Umbilical cord (tissue), 2 donors: ENCODE results near the gene CHD3. TPM values are rescaled to one million over a fixed set of nuclear protein-coding genes. Genes with fewer than 3 reads are reported as not detected.
"Not testable (repeated sequence)": the region's sequence is repeated elsewhere in the genome, so short reads cannot be mapped to it uniquely, and the experiment has no call there.

Source experiments
- DNase-seq: peaks from one replicate; pipeline ENCODE4 v3.0.0-alpha.2; 2015; ENCODE audit warnings: low spot score
- total RNA-seq: library from RNA; depleted of rRNA; stranded (reverse); fragments of >200 nt; gene quantifications from one replicate; pipeline ENCODE4 v1.2.3, GENCODE V29; 2014; ENCODE audit warnings: low replicate concordance; ENCODE audit not compliant: insufficient read depth

Gene CHD3
- total RNA-seq, 1 donor from 2014 or later: 88.6 TPM

DNA sequence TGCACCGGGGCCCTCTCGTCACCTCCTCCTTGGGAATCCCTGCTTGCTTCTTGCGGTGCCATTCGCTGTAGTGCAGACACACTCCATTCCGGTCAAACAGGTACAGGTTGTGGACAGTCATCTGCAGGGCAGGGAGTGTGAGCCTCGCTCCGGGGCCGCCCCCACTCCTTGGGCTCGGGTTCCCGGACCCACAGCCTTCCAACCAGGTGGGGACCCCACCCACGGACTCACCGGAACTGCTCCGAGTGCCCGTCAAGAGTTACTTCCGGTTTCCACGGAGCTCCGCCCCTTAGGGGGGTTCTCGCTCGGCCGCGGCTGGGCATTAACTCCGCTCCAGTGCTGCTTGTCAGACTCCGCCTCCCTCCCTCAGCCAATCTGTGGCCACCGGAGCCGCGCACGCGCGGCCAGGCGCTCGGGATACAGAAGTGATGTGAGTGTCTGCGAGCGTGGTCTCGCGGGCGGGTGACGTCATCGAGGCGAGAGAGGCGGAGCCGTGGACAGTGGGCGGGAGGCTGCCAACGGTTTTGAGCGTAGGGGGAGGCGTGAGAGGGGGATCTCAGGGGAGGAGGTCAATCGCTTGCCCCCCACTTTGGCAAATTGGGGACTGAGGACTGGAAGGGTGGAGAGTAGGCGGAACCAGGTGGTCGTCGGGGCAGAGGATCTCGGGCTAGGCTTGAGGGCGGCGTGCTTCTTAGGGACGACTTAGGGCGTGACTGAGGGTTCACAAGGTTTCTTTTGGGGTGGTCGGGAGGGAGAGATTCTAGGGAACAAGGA, 43.3 kb downstream of the CHD3 start, which contains the start of the genes CNTROB and TRAPPC1:
TSS of gene CNTROB (plus strand) at position 498 of the 774 bp plus-strand sequence. CDS start 874 bp downstream, outside the sequence.
TSS of gene TRAPPC1 (minus strand) at position 238 of the 774 bp plus-strand sequence. CDS start at position 121, 117 bp downstream.
- peak; percentile 100 for DNase-seq

DNA sequence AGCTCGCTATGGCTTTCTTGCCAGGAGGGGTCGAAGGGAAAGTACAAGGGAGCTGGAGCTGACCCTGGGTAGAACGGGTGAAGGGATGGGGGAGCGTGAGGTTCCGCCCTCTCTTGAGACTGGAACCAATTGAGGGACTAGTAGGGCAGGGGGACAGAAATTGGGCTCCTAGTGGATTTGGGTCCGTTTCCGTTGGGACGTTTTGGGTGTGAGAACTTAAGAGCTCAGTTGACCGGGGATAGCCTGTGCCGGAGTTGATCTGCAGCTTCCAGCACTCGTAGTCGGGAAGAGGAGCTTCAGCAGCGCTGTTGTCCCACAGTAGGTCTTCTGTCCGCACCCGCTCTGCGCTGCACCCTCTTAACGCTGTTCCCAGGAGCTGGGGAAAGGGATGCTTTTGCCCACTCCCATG, 43.9 kb downstream of the CHD3 start:
- no peak for DNase-seq

DNA sequence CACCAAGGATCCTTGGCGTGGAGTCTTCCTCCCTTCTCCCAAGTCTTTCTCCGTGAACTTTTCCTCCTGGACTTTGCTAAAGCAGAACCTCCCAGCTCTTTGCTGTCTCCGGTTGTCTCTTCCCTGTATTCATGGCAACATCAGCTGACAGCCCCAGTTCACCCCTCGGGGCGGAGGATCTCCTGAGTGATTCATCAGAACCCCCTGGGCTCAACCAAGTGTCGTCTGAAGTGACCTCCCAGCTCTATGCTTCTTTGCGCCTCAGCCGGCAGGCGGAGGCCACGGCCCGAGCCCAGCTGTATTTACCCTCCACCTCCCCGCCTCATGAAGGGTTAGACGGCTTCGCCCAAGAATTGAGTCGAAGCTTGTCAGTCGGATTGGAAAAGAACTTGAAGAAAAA, 44.4 kb downstream of the CHD3 start:
- DNase-seq: peak; percentile 56

DNA sequence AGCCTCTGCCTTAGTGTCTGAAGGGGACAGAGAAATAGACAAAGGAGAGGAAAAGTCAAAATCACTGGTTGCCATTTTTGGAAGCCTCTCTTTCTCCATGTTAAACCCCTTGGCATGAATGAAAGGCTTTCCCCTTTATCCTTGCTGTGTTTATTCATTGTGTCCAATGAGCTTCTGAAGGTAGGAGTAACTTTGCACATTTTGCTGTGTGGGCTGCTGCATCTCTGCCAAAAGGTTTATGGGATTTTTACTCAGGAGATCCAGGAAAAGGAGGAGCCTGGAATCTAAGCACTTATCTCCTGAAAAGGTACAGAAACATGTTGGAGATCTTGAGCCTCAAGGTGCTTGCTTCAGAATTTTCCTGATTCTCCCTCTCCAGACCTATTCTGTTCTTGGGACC, 47.3 kb downstream of the CHD3 start:
- no peak for DNase-seq

GRCh38 chr17:7940034-7940433, 51.4 kb downstream of the CHD3 start:
- DNase-seq: no peak

DNA sequence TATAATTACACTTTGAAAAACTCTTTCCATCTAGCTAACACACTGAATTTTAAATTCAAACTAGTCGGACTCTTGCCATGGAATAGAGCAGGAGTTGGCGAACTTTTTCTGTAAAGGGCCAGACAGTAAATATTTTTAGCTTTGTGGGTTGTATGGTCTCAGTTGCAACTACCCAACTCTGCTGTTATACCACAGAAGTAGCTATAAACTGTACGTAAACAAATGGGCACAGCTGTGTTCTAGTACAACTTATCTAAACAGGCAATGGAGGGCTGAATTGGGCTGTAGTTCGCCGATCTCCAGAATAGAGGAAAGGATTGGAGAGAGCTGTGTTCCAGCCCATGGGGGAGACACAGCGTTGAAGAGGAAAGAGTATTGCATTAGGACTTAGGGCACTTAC, 52.2 kb downstream of the CHD3 start:
- DNase-seq: no peak

DNA sequence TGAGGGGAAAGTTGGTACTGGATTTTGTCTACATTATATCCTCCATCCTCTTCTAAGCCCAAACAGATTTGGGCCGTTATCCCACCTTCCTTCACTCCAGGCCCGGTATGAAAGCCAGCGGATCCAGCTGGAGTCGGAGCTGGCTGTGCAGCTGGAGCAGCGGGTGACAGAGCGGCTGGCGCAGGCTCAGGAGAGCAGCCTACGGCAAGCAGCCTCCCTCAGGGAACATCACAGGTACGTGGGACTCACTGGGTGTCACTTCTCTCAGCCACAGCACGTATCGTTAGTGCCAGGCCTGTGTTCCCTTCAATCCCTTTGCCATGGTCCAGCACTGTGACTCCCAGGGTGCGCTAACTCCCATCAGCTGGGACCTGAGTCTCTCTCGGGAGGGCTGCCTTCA, 54.7 kb downstream of the CHD3 start:
- no peak for DNase-seq

DNA sequence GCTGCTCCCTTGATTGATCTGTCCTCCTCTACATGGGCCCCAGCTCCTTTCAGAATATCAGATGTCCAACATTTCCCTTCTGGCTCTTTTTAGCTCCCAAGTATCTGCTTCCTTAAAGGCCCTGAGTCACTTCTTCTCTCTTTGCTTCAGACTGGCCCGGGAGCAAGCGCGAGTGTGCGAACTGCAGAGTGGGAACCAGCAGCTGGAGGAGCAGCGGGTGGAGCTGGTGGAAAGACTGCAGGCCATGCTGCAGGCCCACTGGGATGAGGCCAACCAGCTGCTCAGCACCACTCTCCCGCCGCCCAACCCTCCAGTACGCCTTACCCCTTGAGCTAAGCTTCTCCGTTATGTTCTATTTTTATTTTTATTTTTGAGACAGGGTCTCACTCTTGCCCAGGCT, 55.7 kb downstream of the CHD3 start:
- no peak for DNase-seq

DNA sequence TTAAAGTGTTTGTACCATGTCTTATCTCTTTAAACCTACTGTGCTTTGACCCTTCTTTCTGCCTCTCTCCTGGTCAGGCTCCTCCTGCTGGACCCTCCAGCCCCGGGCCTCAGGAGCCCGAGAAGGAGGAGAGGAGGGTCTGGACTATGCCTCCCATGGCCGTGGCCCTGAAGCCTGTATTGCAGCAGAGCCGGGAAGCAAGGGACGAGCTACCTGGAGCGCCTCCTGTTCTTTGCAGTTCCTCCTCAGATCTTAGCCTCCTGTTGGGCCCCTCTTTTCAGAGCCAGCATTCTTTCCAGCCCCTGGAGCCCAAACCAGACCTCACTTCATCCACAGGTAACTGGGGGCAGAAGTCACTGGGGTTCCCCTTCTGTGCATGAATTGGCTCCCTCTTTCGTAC, 57.1 kb downstream of the CHD3 start:
- no peak for DNase-seq

DNA sequence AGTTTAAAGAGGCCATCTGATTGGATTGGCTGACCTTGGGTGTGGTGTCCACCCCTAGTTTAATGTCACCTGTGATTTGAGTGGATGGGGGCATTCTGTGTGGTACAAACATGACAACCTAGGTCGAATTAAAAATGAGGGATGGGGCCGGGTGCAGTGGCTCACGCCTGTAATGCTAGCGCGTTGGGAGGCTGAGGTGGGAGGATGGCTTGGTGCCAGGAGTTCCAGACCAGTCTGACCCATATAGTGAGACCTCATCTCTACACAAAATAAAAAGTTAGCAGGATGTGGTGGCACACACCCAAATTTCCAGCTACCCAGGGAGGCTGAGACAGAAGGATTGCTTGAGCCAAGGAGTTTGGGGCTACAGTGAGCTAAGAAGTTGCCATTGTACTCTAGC, 57.9 kb downstream of the CHD3 start:
- DNase-seq: no peak

DNA sequence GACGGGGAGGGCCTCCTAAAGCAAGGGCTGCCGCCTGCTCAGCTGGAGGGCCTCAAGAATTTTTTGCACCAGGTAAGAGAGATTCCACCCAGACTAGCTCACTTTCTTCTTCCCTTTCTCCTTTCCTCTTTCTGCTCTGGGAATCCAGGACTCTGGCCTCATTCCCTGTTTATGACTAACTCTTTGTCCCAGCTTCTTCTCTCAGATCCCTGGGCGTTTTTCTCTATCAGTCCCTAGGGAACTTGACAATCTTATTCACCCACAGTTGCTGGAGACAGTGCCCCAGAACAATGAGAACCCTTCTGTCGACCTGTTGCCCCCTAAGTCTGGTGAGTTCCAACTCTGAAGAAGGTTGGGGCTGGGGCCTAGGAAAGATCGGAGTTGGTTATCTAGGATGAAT, 59.1 kb downstream of the CHD3 start:
- no peak for DNase-seq

DNA sequence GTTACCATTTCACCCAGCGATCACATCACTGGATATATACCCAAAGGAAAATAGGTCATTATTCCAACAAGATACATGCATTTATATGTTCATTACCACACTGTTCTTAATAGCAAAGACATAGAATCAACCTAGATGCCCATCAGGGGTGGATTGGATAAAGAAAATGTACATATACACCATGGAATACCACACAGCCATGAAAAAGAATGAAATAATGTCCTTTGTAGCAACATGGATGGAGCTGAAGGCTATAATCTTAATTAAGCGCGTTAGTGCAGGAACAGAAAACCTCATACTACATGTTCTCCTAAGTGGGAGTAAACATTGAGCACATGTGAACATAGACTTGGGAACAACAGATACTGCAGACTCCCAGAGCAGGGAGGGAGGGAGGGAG, 62.0 kb downstream of the CHD3 start:
- DNase-seq: no peak

- DNase-seq: no peak
These were observed 62.7 kb downstream of the CHD3 start for GRCh38 chr17:7951143-7951792.

DNA sequence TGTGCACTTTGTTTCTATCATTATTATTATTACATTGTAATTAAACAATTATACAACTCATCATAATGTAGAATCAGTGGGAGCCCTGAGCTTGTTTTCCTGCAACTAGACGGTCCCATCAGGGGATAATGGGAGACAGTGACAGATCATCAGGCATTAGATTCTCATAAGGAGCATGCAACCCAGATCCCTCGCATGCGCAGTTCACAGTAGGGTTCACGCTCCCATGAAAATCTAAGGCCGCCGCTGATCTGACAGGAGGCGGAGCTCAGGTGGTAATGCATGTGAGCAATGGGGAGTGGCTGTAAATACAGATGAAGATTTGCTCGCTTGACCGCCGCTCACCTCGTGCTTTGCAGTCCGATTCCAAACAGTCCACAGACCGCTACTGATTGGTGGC, 64.7 kb downstream of the CHD3 start:
- not testable (repeated sequence) for DNase-seq

GRCh38 chr17:7955414-7956227, 67.0 kb downstream of the CHD3 start:
- peak; percentile 72 for DNase-seq

DNA sequence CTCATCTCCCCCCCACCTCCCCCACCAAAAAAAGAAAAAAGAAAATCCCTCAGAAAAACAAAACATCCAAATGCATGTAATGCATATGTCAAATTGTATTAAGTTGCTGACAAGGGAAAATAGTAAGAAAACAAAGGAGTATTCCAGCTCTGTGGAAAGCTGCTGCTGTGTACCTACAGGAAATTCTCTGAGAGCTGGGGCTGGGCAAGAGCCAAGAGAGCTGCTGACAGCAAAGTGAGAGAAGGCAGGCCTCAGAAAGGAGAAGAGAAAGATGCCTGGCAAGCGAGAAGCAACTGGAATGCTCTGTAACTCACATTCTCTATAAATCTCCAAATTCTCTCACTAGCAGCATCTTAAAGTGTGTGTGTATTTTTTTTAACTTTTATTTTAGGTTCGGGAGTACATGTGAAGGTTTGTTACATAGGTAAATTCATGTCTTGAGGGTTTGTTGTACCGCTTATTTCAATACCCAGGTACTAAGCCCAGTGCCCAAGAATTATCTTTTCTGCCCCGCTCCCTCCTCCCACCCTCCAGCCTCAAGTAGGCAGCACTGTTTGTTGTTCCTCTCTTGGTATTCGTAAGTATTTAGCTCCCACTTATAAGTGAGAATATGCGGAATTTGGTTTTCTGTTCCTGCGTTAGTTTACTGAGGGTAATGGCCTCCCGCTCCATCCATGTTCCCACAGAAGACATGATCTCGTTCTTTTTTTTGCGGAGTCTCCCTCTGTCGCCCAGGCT, 67.8 kb downstream of the CHD3 start:
- peak; percentile 96 for DNase-seq

- no peak for DNase-seq
These were observed 71.1 kb downstream of the CHD3 start for GRCh38 chr17:7959503-7960253.

DNA sequence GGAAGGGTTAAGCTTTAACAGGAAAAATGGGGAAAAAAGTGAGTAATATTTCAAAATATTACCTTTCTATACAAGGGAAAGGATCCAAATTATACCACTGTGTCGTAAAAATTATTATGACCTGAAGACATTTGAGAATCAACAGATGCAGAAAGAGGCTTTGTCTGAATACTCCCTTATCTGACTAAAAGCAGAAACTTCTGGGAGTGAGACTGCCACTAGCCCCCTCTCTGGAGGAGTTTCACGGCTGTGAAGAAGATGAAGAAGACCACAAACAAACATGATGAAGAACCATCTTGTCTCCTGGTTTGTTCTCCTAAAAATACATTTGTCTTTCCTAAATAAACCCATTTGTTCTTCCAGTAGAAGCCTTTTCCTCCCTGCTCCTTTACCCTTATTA, 72.8 kb downstream of the CHD3 start:
- peak; percentile 80 for DNase-seq
